Testis (tissue), 3 donors: Measurements from ENCODE around the gene KRTAP19-8. TPM values are rescaled to one million over a fixed set of nuclear protein-coding genes. Genes with fewer than 3 reads are reported as not detected.

Experiments
- DNase-seq: peaks from one replicate; pipeline ENCODE4 v3.0.0-alpha.2; 2019
- H3K27ac ChIP-seq, 2 donors: fragments of 200-600 bp; sonication (generic); one replicate each; pipeline ENCODE4 v1.5.1; 2019
- H3K27me3 ChIP-seq: fragments of 200-600 bp; sonication (generic); one replicate; pipeline ENCODE4 v1.5.1; 2019
- H3K36me3 ChIP-seq: fragments of 200-600 bp; sonication (generic); one replicate; pipeline ENCODE4 v1.5.1; 2017; ENCODE audit warnings: low read depth; ENCODE audit errors: missing control alignments
- H3K4me1 ChIP-seq: fragments of 200-600 bp; sonication (generic); one replicate; pipeline ENCODE4 v1.5.1; 2019
- H3K4me3 ChIP-seq, 2 donors: fragments of 200-600 bp; sonication (generic); one replicate each; pipeline ENCODE4 v1.5.1; 2017 to 2019
- H3K9me3 ChIP-seq: fragments of 200-600 bp; sonication (generic); one replicate; pipeline ENCODE4 v1.5.1; 2017
- POLR2A ChIP-seq: fragments of 450-650 bp; IDR thresholded peaks from one replicate; pipeline ENCODE4 v1.6.1; 2017; ENCODE audit warnings: antibody characterized with exemption, mild to moderate bottlenecking, moderate library complexity
- WGBS, 2 donors: methylation state at CpG; one replicate each; pipeline ENCODE4 v1.1.5; 2018; 5-methylcytosine and 5-hydroxymethylcytosine counted together
- intact Hi-C: fragments of 100-400 bp; cut with DNase I; formaldehyde crosslinking; loops from one replicate; pipeline ENCODE4 v1.15.1; 2023; ENCODE audit warnings: low total_unique reads
- polyA plus RNA-seq: library from polyadenylated mRNA; stranded (reverse); fragments of 350-450 nt; fragmentation: Illumina TruSeq; extraction: RNeasy Lipid Tissue Mini Kit (QIAGEN cat#74804); gene quantifications from one replicate; pipeline ENCODE4 v1.2.3, GENCODE V29; 2014; ENCODE audit warnings: low read depth, low replicate concordance; ENCODE audit not compliant: insufficient read depth
- total RNA-seq, 2 donors: library from RNA; depleted of rRNA; stranded (reverse); fragments of >200 nt; gene quantifications; one replicate each; pipeline ENCODE4 v1.2.3, GENCODE V29; 2016
- TF ChIP-seq, protein P1 (sequence below), 3 experiments: fragments of 450-650 bp in 2 of 3; fragments of 200-600 bp in 1 of 3; sonication (generic) in 1 of 3; IDR thresholded peaks; one replicate each; pipeline ENCODE4 v1.5.1; 2016 to 2019; ENCODE audit warnings: antibody characterized with exemption in 3 of 3, mild to moderate bottlenecking in 2 of 3, moderate library complexity in 1 of 3

KRTAP19-8 gene
- total and polyA plus RNA-seq, 3 donors from 2014 or later: 10.5 TPM; not detected in 2

GRCh38 chr21:30996728-30997127 lies 41.5 kb downstream of the KRTAP19-8 start:
- DNase-seq: no peak
- no peak for TF ChIP-seq POLR2A
- TF ChIP-seq, protein P1, sequence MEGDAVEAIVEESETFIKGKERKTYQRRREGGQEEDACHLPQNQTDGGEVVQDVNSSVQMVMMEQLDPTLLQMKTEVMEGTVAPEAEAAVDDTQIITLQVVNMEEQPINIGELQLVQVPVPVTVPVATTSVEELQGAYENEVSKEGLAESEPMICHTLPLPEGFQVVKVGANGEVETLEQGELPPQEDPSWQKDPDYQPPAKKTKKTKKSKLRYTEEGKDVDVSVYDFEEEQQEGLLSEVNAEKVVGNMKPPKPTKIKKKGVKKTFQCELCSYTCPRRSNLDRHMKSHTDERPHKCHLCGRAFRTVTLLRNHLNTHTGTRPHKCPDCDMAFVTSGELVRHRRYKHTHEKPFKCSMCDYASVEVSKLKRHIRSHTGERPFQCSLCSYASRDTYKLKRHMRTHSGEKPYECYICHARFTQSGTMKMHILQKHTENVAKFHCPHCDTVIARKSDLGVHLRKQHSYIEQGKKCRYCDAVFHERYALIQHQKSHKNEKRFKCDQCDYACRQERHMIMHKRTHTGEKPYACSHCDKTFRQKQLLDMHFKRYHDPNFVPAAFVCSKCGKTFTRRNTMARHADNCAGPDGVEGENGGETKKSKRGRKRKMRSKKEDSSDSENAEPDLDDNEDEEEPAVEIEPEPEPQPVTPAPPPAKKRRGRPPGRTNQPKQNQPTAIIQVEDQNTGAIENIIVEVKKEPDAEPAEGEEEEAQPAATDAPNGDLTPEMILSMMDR (IDR thresholded peaks at IDR 0.05): no peak
- Histone ChIP-seq H3K27ac (no peak overlapping the region), H3K36me3 (no peaks in the 10 kb centered on the region), H3K4me3 (no peak overlapping the region), H3K9me3 (no peaks in the 10 kb centered on the region), H3K27me3 (no peaks in the 10 kb centered on the region), H3K4me1 (no peaks in the 10 kb centered on the region)
- intact Hi-C loops: no loop called here
- 95 to 96% methylated on average over 2 of the region's 2 CpGs for WGBS, 2 donors

DNA sequence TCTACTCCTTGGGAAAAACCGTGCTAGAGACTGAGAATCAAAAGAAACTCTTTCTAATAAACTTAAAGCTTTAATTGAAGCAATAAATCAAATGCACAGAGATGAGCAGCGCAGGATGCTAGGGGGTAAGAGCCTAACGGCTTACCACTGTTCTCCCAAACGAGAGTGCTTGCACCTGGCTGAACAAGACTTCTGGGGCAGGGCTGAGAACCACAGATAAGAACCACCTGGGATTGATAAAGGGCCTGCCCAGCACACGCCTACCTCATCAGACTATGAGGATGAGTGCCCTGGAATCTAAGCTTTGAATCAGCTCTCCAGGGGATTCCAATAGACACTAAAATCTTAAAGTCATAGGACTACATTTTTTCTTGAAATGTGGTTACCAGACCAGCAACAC lies 43.3 kb downstream of the KRTAP19-8 start:
- WGBS, 2 donors: 65 to 73% methylated on average over 5 of the region's 5 CpGs
- intact Hi-C loops: no loop called here
- Histone ChIP-seq H3K9me3 (no peaks in the 10 kb centered on the region), H3K4me1 (no peaks in the 10 kb centered on the region), H3K27ac (no peak overlapping the region), H3K27me3 (no peaks in the 10 kb centered on the region), H3K4me3 (no peak overlapping the region), H3K36me3 (no peaks in the 10 kb centered on the region)
- TF ChIP-seq, protein P1 (IDR thresholded peaks at IDR 0.05): no peak
- TF ChIP-seq POLR2A: no peak
- DNase-seq: no peak

DNA sequence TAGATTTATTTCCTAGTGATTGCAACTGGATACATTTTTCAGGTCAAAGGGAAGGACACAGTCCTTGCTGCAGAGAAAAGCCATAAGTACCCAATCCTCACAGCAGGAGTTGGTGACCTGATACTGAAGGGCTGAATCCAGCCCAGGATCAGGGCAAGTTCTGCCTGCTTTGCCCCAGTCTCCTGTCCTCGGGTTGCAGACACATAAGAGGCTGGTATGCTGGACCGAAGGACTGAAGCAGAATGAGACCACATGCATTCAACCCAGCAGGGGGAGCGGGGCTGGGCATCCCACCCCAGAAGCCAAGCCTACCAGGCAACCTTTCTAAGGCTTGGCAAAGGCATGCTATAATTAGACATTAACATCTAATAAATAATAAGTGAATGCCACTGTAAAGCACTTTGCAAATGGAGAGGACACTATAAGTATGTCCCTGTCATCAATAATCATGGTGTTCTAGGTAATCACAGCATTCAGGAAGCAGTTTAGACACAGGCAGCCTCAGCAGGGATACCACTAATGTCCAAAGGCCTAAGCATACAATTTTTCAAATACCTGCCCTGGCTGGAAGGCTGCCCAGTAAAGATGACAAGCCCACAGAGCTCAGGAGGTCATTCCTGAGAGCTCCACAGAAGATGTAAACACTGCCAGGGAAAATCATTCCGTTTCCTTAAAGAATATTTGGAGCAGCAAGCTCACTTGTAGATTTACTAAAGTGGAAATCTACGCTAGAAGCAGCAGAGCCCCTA lies 47.6 kb downstream of the KRTAP19-8 start:
- H3K4me1 ChIP-seq: peaks cover 8% of the 10 kb centered on the region
- no peak overlapping the region for H3K4me3 ChIP-seq
- intact Hi-C loops: no loop called here
- no peak for DNase-seq
- H3K36me3 ChIP-seq: no peaks in the 10 kb centered on the region
- no peaks in the 10 kb centered on the region for H3K9me3 ChIP-seq
- TF ChIP-seq, protein P1 (IDR thresholded peaks at IDR 0.05): no peak
- no peak for TF ChIP-seq POLR2A
- H3K27me3 ChIP-seq: no peaks in the 10 kb centered on the region
- 79 to 91% methylated on average over 4 to 5 of the region's 5 CpGs for WGBS, 2 donors
- H3K27ac ChIP-seq: no peak overlapping the region

DNA sequence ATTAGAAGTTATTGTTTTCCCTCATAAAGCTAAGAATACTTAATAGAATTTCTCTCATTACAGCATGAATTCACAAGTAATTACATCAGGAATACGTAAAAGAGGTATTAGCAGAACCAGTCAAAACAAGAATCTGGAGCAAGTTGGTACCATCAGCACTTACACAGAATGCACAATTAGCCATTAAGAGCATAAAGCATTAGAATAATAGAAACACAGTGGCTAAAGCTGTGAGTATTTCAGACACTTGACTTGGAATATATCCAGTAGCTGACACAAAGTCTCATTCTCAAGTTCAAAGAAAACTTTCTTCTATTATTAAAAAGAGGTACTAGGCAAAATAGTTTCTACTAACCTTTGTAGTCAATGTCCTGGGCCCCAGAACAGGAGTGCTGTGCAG lies 49.6 kb downstream of the KRTAP19-8 start:
- DNase-seq: no peak
- no peak overlapping the region for H3K4me3 ChIP-seq
- no peaks in the 10 kb centered on the region for H3K36me3 ChIP-seq
- no peaks in the 10 kb centered on the region for H3K9me3 ChIP-seq
- peak overlapping the region in 1 of 2 donors; percentile 6 for H3K27ac ChIP-seq
- intact Hi-C loops: no loop called here
- TF ChIP-seq POLR2A: no peak
- TF ChIP-seq, protein P1 (IDR thresholded peaks at IDR 0.05): no peak
- H3K27me3 ChIP-seq: no peaks in the 10 kb centered on the region
- 56 to 70% methylated on average over 1 of the region's 1 CpG for WGBS, 2 donors
- peaks cover 8% of the 10 kb centered on the region for H3K4me1 ChIP-seq

Other genes starting within 250 kb of the KRTAP19-8 start
- not detected for gene KRTAP8-1, start 225.2 kb downstream of the KRTAP19-8 start, total RNA-seq
- gene KRTAP8-1, start 225.2 kb downstream of the KRTAP19-8 start, polyA plus RNA-seq: not detected
- 1 to 10 TPM in 1 of 2 donors, under 1 TPM in 1; 0.81 to 1.5 TPM for gene KRTAP7-1, start 208.7 kb downstream of the KRTAP19-8 start, total RNA-seq
- not detected for gene KRTAP7-1, start 208.7 kb downstream of the KRTAP19-8 start, polyA plus RNA-seq
- 1 to 10 TPM; 1.1 to 2.8 TPM for gene KRTAP11-1, start 156.9 kb downstream of the KRTAP19-8 start, total RNA-seq
- not detected for gene KRTAP11-1, start 156.9 kb downstream of the KRTAP19-8 start, polyA plus RNA-seq